ENCODE measurements around the gene WDR74.

The WDR74 gene

DNA sequence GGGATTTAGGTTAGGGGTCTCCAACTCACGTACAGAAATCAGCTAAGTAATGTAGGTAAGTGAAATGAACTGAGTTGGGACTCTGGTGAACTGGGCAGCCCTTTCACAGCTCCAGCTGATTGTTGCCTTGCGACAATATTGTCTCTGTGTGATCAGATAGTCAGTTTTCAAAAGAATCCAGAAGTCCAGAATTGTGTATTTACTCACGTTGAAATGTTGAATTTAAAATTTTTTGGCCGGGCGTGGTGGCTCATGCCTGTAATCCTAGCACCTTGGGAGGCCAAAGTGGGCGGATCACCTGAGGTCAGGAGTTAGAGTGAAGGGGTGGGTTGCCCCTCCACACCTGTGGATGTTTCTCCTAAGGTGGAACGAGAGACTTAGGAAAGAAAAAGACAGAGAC is 18.8 kb upstream of the WDR74 start:
- Histone ChIP-seq H3K9me3 (ENCODE audit: control insufficient read depth, insufficient read depth, low read length) (no peaks in the 10 kb centered on the region), H3K4me1 (ENCODE audit: control insufficient read depth, insufficient read depth, low read length) (peaks cover 7% of the 10 kb centered on the region; the same call in 1 of the 2 replicates), H3K27ac (ENCODE audit: low read depth, low read length) (peak overlapping the region; percentile 74), H3K27me3 (ENCODE audit: control insufficient read depth, insufficient read depth, low read length) (no peaks in the 10 kb centered on the region), H3K36me3 (ENCODE audit: control insufficient read depth, insufficient read depth, low read length) (peaks cover 43% of the 10 kb centered on the region), H3K4me3 (ENCODE audit: low read depth, low read length) (peak overlapping the region; percentile 90), H3K9ac (ENCODE audit: low read depth, low read length) (peak overlapping the region; percentile 99)

DNA sequence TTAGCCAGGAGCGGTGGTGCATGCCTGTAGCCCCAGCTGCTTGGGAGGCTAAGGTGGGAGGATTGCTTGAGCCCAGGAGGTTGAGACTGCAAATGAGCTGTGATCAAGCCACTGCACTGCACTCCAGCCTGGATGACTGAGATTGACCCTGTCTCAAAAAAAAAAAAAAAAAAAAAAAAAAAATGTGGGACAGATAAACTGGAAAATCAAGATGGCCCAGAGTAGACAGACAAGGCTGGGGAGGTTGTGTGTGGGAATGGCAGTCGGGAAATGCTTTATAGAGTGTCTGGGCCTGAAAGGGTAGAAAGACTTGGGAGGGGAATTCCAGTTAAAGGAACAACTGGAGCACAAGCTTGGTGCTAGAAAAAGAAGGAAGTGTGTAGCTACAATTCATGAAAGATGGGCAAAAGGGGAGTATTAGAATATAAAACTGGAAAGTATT is 18.2 kb upstream of the WDR74 start:
- H3K9me3 ChIP-seq (ENCODE audit: control insufficient read depth, insufficient read depth, low read length): no peaks in the 10 kb centered on the region
- H3K27me3 ChIP-seq (ENCODE audit: control insufficient read depth, insufficient read depth, low read length): no peaks in the 10 kb centered on the region
- H3K36me3 ChIP-seq (ENCODE audit: control insufficient read depth, insufficient read depth, low read length): peaks cover 45% of the 10 kb centered on the region
- H3K4me1 ChIP-seq (ENCODE audit: control insufficient read depth, insufficient read depth, low read length): peaks cover 13% of the 10 kb centered on the region; the same call in 1 of the 2 replicates
- H3K27ac ChIP-seq (ENCODE audit: low read depth, low read length): peak overlapping the region; percentile 97
- peak overlapping the region; percentile 90 for H3K4me3 ChIP-seq (ENCODE audit: low read depth, low read length)
- peak overlapping the region; percentile 99 for H3K9ac ChIP-seq (ENCODE audit: low read depth, low read length)

DNA sequence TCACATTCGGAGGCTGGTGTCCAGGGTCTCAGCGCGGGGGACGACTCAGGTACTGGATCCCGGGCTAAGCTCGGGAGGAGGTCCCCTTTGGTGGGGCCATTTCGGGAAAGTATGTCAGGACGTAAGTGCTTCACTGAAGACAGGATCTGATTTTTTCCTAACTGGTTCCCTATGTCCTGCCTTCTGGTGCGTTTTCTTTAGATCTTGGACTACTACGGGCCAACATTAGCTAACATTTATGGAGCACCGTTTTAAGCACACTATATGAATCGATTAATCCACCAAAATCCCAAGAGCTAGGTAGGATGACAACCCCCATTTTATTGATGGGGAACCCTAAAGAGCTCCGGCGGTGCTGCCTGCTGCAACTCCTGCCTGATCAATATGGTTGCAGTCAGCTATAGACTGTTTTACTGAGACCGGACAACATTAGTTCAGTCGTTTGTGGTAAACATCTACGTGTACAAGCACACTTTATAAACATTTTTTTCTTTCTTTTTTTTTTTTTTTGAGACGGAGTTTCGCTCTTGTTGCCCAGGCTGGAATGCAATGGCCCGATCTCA is 17.0 kb upstream of the WDR74 start:
- Histone ChIP-seq H3K4me3 (ENCODE audit: low read depth, low read length) (peak overlapping the region; percentile 90), H3K4me1 (ENCODE audit: control insufficient read depth, insufficient read depth, low read length) (peaks cover 18% of the 10 kb centered on the region; the same call in 1 of the 2 replicates), H3K36me3 (ENCODE audit: control insufficient read depth, insufficient read depth, low read length) (peaks cover 52% of the 10 kb centered on the region), H3K27me3 (ENCODE audit: control insufficient read depth, insufficient read depth, low read length) (no peaks in the 10 kb centered on the region), H3K9me3 (ENCODE audit: control insufficient read depth, insufficient read depth, low read length) (no peaks in the 10 kb centered on the region), H3K9ac (ENCODE audit: low read depth, low read length) (peak overlapping the region; percentile 99), H3K27ac (ENCODE audit: low read depth, low read length) (peak overlapping the region; percentile 97)

DNA sequence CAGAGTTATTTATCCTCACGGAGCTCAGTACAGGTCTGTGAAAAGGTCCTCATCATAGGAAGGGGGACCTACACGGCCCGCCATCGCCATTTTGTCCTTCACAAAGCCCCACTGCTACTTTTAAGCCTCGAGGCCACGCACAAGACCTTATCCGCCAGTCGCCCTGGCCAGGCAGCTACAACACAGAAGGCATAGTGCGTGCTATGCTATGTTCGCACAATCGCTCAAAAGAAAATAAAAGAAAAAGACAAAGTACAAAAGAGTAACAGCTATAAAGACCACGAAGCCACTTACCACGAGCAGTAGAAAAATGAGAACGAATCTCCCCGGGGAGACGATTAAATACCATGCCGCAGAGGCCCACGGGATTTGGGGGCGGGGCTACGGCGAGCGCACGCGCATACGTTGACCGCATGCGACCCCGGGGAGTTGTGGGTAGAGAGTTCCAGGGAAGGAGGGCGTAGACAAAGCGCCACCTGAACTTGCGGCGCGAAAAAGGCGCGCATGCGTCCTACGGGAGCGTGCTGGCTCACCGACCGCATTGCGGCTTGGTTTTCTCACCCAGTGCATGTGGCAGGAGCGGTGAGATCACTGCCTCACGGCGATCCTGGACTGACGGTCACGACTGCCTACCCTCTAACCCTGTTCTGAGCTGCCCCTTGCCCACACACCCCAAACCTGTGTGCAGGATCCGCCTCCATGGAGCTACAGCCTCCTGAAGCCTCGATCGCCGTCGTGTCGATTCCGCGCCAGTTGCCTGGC is 16.4 kb upstream of the WDR74 start:
- Histone ChIP-seq H3K27ac (ENCODE audit: low read depth, low read length) (peak overlapping the region; percentile 99), H3K27me3 (ENCODE audit: control insufficient read depth, insufficient read depth, low read length) (no peaks in the 10 kb centered on the region), H3K4me1 (ENCODE audit: control insufficient read depth, insufficient read depth, low read length) (peaks cover 18% of the 10 kb centered on the region; the same call in 1 of the 2 replicates), H3K36me3 (ENCODE audit: control insufficient read depth, insufficient read depth, low read length) (peaks cover 46% of the 10 kb centered on the region), H3K4me3 (ENCODE audit: low read depth, low read length) (peak overlapping the region; percentile 90), H3K9me3 (ENCODE audit: control insufficient read depth, insufficient read depth, low read length) (no peaks in the 10 kb centered on the region), H3K9ac (ENCODE audit: low read depth, low read length) (peak overlapping the region; percentile 99)

DNA sequence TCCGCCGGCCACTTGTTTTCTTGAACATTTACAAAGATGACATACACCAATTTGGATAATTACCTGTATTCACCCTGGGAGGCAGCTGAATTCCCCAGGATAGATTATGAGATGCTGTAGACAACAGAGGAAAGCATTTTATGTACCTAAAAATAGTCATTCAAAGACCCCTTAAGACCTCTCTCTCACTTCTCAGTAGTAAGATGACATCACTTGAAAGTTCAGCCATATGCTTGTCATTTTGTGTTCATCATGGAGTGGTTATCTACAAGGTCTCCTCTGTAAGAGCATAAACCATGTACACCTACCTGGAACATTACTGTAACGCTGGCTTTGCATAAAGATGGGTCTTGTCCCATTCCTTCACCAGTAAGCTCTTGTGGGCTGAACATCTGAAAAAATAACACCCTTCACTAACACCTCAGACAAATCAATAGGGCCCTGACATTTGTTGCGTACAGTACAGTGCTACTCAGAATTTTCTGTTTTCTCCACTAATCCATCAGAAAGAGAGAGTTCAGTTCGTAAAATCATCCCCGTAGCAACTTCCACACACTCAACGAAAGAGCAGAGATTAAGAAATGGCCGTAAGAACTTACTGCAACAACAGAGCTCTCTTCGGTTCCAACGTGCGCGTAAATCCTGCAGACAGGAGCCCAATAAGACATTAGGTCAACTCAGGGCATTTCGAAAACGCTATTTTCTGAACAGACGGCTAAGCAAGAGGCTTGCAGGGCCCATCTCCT is 15.6 kb upstream of the WDR74 start:
- H3K4me1 ChIP-seq (ENCODE audit: control insufficient read depth, insufficient read depth, low read length): peaks cover 18% of the 10 kb centered on the region; the same call in 1 of the 2 replicates
- H3K36me3 ChIP-seq (ENCODE audit: control insufficient read depth, insufficient read depth, low read length): peaks cover 45% of the 10 kb centered on the region
- H3K27ac ChIP-seq (ENCODE audit: low read depth, low read length): peak overlapping the region; percentile 99
- H3K9ac ChIP-seq (ENCODE audit: low read depth, low read length): peak overlapping the region; percentile 99
- H3K27me3 ChIP-seq (ENCODE audit: control insufficient read depth, insufficient read depth, low read length): no peaks in the 10 kb centered on the region
- H3K4me3 ChIP-seq (ENCODE audit: low read depth, low read length): peak overlapping the region; percentile 90
- H3K9me3 ChIP-seq (ENCODE audit: control insufficient read depth, insufficient read depth, low read length): no peaks in the 10 kb centered on the region

DNA sequence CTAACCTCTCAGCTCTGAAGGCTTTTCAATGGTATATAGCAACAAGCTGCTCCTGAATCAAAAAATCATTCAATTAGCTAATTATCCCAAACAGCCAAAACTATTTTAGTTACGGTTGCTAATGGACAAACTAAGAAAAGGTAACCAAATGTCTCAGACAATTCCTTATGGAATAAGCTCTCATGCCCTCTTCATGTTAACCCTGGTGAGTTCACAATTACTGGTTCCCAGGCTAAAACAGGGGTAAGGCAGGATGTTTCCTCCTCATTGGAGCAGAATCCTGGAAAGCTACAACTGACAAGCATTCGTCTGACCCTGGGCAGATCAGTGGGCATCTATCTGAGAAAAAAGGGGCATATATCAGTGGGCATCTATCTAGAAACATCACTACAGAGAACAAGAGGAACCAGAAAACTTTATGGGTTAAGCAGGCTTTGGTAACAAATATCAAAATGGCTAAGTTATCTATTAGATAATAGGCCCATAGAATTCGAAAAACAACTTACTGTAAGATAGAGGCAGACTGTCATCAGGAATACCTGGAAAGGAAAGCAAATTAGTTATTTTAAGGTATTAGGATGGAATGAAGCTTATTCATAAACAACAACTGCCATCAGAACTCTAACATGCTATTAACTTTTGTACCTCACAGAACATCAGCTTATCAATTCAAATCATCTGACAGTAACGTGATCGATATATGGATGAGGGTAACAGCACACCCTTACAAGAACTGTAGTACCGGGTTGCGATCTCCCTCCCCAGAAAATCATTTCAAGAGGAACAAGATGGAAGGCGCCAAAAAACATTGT is 14.8 kb upstream of the WDR74 start:
- peak overlapping the region; percentile 90 for H3K4me3 ChIP-seq (ENCODE audit: low read depth, low read length)
- H3K36me3 ChIP-seq (ENCODE audit: control insufficient read depth, insufficient read depth, low read length): peaks cover 41% of the 10 kb centered on the region
- peak overlapping the region; percentile 99 for H3K9ac ChIP-seq (ENCODE audit: low read depth, low read length)
- no peaks in the 10 kb centered on the region for H3K9me3 ChIP-seq (ENCODE audit: control insufficient read depth, insufficient read depth, low read length)
- H3K4me1 ChIP-seq (ENCODE audit: control insufficient read depth, insufficient read depth, low read length): peaks cover 15% of the 10 kb centered on the region; the same call in 1 of the 2 replicates
- peak overlapping the region; percentile 99 for H3K27ac ChIP-seq (ENCODE audit: low read depth, low read length)
- H3K27me3 ChIP-seq (ENCODE audit: control insufficient read depth, insufficient read depth, low read length): no peaks in the 10 kb centered on the region

DNA sequence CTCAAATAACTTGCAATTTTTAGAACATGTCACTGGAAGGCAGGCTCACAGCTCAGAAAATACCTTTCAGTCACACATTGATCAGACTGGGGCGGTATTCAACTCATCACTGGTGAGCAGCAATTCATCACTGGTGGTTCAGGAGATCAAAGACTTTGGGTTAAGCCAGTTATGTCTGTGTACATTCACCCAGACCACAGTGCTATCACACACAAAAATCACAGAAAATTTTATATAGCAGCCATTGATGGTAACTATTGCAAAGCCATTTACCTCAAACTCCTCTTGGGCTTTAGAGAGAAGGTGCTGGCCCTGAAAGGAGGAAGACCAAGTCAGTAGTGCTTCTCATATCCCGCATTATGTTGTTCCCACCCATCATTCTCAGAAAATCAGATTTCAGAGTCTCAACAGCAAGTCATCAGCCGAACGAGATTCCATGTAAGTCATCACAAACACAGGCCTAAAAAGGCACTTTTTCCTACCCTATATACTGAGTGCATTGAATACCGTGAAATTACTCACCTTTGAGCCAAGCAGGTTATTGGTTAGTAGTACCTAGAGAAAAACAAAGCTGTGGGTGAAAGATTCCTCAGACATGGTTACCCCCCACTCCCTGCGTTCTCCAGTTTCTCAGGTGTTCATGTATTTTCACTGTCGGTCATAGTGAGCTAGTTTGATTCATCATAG is 14.0 kb upstream of the WDR74 start:
- peak overlapping the region; percentile 99 for H3K9ac ChIP-seq (ENCODE audit: low read depth, low read length)
- peak overlapping the region; percentile 99 for H3K27ac ChIP-seq (ENCODE audit: low read depth, low read length)
- no peaks in the 10 kb centered on the region for H3K27me3 ChIP-seq (ENCODE audit: control insufficient read depth, insufficient read depth, low read length)
- no peaks in the 10 kb centered on the region for H3K9me3 ChIP-seq (ENCODE audit: control insufficient read depth, insufficient read depth, low read length)
- peak overlapping the region; percentile 90 for H3K4me3 ChIP-seq (ENCODE audit: low read depth, low read length)
- H3K36me3 ChIP-seq (ENCODE audit: control insufficient read depth, insufficient read depth, low read length): peaks cover 40% of the 10 kb centered on the region
- H3K4me1 ChIP-seq (ENCODE audit: control insufficient read depth, insufficient read depth, low read length): peaks cover 15% of the 10 kb centered on the region; the same call in 1 of the 2 replicates

DNA sequence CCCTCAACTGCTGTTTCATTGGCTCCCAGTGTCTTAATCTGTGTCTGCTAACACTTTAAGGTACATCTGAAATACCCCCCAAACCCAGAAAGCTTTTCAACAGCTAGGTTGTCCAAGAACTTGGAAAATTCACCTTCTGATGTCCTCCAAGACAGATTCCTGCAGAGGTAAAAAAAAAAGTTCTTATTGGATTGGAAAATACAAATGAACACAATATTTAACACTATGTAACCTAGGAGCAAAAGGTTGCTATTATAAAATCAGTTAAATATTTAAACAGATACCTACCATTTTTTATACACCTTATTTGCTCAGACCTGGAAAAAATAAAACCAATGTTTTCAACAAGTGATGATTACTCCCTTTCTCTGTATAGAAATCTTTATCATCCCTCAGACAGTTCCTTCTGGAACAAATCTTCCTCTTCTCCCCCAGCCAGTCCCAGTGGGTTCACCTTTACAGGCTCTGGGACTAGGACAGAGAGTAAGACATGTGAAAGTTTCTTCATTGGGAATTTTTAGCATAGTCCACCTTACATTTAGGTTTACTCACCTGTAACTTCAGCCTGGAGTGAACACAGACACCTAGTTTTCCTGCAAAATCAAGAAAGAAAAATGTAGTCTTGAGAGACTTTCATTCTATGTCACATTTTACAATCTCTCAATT is 13.3 kb upstream of the WDR74 start:
- Histone ChIP-seq H3K9me3 (ENCODE audit: control insufficient read depth, insufficient read depth, low read length) (no peaks in the 10 kb centered on the region), H3K4me3 (ENCODE audit: low read depth, low read length) (peak overlapping the region; percentile 90), H3K27me3 (ENCODE audit: control insufficient read depth, insufficient read depth, low read length) (no peaks in the 10 kb centered on the region), H3K36me3 (ENCODE audit: control insufficient read depth, insufficient read depth, low read length) (peaks cover 40% of the 10 kb centered on the region), H3K4me1 (ENCODE audit: control insufficient read depth, insufficient read depth, low read length) (peaks cover 13% of the 10 kb centered on the region; the same call in 1 of the 2 replicates), H3K9ac (ENCODE audit: low read depth, low read length) (peak overlapping the region; percentile 99), H3K27ac (ENCODE audit: low read depth, low read length) (peak overlapping the region; percentile 99)

DNA sequence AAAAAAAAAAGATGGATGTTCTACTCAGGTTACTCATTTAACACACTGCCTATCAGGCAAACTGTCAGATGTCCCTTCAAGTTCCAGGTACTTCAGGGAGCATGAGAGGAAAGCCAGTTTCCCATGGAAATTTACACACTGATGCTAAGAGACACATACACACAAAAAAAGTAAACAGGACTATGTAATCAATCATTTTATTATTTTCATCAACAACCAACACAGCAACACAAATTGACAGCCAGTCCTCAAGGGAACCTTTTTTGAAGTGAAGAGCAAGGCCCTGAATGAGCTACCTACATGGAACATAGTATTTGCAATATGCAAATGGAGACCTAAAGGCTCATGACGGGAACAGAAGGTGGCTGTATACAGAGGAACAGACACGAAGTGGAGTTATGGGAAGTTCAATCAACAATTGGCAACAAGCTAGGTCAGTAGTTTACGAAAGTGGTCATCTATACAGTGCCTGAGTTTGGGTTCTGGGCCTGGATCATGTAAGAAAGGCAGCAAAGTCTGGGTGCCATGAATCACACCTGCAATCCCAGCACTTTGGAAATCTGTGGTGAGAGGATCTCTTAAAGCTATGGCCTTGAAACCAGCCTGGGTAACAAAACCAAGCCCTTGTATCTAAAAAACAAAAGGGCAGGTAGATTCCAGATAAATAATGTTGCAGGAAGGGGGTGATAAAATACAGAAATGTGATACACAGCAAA is 12.6 kb upstream of the WDR74 start:
- peak overlapping the region; percentile 99 for H3K27ac ChIP-seq (ENCODE audit: low read depth, low read length)
- peaks cover 13% of the 10 kb centered on the region; the same call in 1 of the 2 replicates for H3K4me1 ChIP-seq (ENCODE audit: control insufficient read depth, insufficient read depth, low read length)
- peak overlapping the region; percentile 99 for H3K9ac ChIP-seq (ENCODE audit: low read depth, low read length)

More for the DNA sequence above, 12.6 kb upstream of the WDR74 start:
- Histone ChIP-seq H3K27me3 (ENCODE audit: control insufficient read depth, insufficient read depth, low read length) (no peaks in the 10 kb centered on the region), H3K36me3 (ENCODE audit: control insufficient read depth, insufficient read depth, low read length) (peaks cover 40% of the 10 kb centered on the region), H3K4me3 (ENCODE audit: low read depth, low read length) (peak overlapping the region; percentile 90), H3K9me3 (ENCODE audit: control insufficient read depth, insufficient read depth, low read length) (no peaks in the 10 kb centered on the region)
